SK-N-SH (cell line): ENCODE measurements around the gene PFN1.

Source experiments
- CTCF ChIP-seq: fragments of 200-600 bp; sonication (generic); IDR thresholded peaks from 2 replicates; pipeline ENCODE4 v1.6.1; 2017; ENCODE audit warnings: antibody characterized with exemption, mild to moderate bottlenecking, moderate library complexity
- GABPA ChIP-seq: IDR thresholded peaks from 2 replicates; pipeline ENCODE4 v1.4.0; 2012; ENCODE audit warnings: low read depth, mild to moderate bottlenecking
- IRF3 ChIP-seq: fragments of 150-350 bp; IDR thresholded peaks from 2 replicates; pipeline ENCODE4 v1.6.1; 2016; ENCODE audit warnings: mild to moderate bottlenecking, low read depth, low read length
- MXI1 ChIP-seq: IDR thresholded peaks from 2 replicates; pipeline ENCODE4 v1.6.1; 2012; ENCODE audit warnings: mild to moderate bottlenecking, low read depth, low read length, improper control_type of control experiment
- NRF1 ChIP-seq: IDR thresholded peaks from 2 replicates; pipeline ENCODE4 v1.6.1; 2012; ENCODE audit warnings: low read depth, mild to moderate bottlenecking, low read length
- POLR2AphosphoS5 ChIP-seq: IDR thresholded peaks from 2 replicates; pipeline ENCODE4 v1.6.1; 2012; ENCODE audit warnings: low read depth, low read length
- REST ChIP-seq: IDR thresholded peaks from 2 replicates; pipeline ENCODE4 v1.6.1; 2012; ENCODE audit warnings: mild to moderate bottlenecking, low read depth, low read length, moderate library complexity
- RXRA ChIP-seq: IDR thresholded peaks from 2 replicates; pipeline ENCODE4 v1.4.0; 2012; ENCODE audit warnings: low read depth, mild to moderate bottlenecking, borderline replicate concordance
- YY1 ChIP-seq: IDR thresholded peaks from 2 replicates; pipeline ENCODE4 v1.4.0; 2012; ENCODE audit warnings: low read depth, mild to moderate bottlenecking
- ZBTB33 ChIP-seq: IDR thresholded peaks from 2 replicates; pipeline ENCODE4 v1.4.0; 2012; ENCODE audit warnings: low read depth, borderline replicate concordance

- TF ChIP-seq CTCF, result no peak
- TF ChIP-seq ZBTB33, result no peak
- no peak for TF ChIP-seq REST
- TF ChIP-seq MXI1, result no peak
- TF ChIP-seq RXRA, result no peak
- no peak; the same call in none of the 2 replicates for TF ChIP-seq POLR2AphosphoS5
- no peak for TF ChIP-seq YY1
- no peak for TF ChIP-seq NRF1
- no peak for TF ChIP-seq GABPA
- TF ChIP-seq IRF3, result no peak
Measured at GRCh38 chr17:4944163-4944553, 4.2 kb downstream of the PFN1 start.
